Esophagus muscularis mucosa (tissue), 3 donors: ENCODE data around the gene SIK2.

ENCODE experiments used
- POLR2A ChIP-seq: fragments of 450-650 bp; IDR thresholded peaks from one replicate; pipeline ENCODE4 v1.6.1; 2017; ENCODE audit warnings: antibody characterized with exemption, moderate library complexity, mild to moderate bottlenecking, low read depth
- TF ChIP-seq, protein P1 (sequence below), 3 experiments: fragments of 200-600 bp in 2 of 3; fragments of 450-650 bp in 1 of 3; sonication (generic) in 2 of 3; IDR thresholded peaks; one replicate each; pipeline ENCODE4 v1.5.1; 2017 to 2019; ENCODE audit warnings: antibody characterized with exemption in 3 of 3, mild to moderate bottlenecking in 2 of 3, moderate library complexity in 1 of 3

DNA sequence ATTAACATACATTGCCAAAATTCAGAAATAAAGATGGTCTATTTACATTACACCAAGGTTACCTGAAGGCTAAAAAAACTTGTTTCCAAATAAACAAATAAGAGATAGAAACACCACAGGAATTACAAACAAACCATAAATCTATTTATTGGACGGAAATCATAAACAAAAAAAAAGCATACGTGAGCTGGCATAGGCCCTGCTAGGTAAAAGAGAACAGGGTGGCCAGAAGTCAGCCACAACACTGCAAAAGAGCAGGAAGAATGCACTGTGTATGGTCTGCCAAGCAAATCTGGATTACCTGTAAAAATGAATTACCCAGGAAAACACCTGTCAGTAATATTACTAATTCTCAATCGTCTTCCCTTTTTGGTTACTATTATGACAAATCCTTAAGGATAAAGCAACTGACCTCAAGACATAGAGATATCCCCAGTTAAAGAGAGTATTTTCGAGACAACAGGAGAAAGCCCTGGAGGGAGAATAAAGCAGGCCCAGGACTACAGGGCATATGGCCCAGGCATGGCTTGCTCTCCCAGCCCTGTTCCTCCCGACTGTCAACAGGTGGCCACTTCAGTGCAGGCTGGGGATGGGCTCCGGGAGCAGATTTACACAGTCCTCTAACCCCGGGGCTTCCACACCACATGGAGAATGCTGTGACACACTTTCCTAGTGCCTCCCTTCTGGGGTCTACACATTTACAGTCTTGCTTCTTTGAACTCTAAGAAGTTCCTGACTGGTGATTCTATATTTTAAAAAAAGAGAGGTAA is 146.0 kb downstream of the SIK2 start:
- TF ChIP-seq, protein P1, sequence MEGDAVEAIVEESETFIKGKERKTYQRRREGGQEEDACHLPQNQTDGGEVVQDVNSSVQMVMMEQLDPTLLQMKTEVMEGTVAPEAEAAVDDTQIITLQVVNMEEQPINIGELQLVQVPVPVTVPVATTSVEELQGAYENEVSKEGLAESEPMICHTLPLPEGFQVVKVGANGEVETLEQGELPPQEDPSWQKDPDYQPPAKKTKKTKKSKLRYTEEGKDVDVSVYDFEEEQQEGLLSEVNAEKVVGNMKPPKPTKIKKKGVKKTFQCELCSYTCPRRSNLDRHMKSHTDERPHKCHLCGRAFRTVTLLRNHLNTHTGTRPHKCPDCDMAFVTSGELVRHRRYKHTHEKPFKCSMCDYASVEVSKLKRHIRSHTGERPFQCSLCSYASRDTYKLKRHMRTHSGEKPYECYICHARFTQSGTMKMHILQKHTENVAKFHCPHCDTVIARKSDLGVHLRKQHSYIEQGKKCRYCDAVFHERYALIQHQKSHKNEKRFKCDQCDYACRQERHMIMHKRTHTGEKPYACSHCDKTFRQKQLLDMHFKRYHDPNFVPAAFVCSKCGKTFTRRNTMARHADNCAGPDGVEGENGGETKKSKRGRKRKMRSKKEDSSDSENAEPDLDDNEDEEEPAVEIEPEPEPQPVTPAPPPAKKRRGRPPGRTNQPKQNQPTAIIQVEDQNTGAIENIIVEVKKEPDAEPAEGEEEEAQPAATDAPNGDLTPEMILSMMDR (IDR thresholded peaks at IDR 0.05) = no peak
- TF ChIP-seq POLR2A = no peak
